Measurements from ENCODE around the gene SPRR3. TPM values are rescaled to one million over a fixed set of nuclear protein-coding genes. Genes with fewer than 3 reads are reported as not detected.

Gene SPRR3
- total and polyA plus RNA-seq, 2 experiments from 2014 or later = not detected

GRCh38 chr1:152980676-152981075 is 20.9 kb upstream of the SPRR3 start (continued):
- TF ChIP-seq, protein P1, sequence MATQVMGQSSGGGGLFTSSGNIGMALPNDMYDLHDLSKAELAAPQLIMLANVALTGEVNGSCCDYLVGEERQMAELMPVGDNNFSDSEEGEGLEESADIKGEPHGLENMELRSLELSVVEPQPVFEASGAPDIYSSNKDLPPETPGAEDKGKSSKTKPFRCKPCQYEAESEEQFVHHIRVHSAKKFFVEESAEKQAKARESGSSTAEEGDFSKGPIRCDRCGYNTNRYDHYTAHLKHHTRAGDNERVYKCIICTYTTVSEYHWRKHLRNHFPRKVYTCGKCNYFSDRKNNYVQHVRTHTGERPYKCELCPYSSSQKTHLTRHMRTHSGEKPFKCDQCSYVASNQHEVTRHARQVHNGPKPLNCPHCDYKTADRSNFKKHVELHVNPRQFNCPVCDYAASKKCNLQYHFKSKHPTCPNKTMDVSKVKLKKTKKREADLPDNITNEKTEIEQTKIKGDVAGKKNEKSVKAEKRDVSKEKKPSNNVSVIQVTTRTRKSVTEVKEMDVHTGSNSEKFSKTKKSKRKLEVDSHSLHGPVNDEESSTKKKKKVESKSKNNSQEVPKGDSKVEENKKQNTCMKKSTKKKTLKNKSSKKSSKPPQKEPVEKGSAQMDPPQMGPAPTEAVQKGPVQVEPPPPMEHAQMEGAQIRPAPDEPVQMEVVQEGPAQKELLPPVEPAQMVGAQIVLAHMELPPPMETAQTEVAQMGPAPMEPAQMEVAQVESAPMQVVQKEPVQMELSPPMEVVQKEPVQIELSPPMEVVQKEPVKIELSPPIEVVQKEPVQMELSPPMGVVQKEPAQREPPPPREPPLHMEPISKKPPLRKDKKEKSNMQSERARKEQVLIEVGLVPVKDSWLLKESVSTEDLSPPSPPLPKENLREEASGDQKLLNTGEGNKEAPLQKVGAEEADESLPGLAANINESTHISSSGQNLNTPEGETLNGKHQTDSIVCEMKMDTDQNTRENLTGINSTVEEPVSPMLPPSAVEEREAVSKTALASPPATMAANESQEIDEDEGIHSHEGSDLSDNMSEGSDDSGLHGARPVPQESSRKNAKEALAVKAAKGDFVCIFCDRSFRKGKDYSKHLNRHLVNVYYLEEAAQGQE (IDR thresholded peaks at IDR 0.05; ENCODE audit: unreplicated experiment) = no peak
- no peak for TF ChIP-seq ZNF331 (CRISPR knock-in tag; IDR thresholded peaks at IDR 0.05; ENCODE audit: low read depth)
- TF ChIP-seq NANOG (IDR thresholded peaks at IDR 0.05; ENCODE audit: borderline replicate concordance) = no peak

- no peaks in the 10 kb centered on the region for H3K79me2 ChIP-seq (replicated peaks; ENCODE audit: insufficient read depth)
- Mint-ChIP-seq H3K27ac (no peak overlapping the region), H3K4me1 (peaks cover 4% of the 10 kb centered on the region; the same call in 2 of the 3 replicates), H3K9me3 (no peaks in the 10 kb centered on the region; the same call in 2 of the 3 replicates), H3K4me3 (no peak overlapping the region), H3K36me3 (ENCODE audit: low read depth) (no peaks in the 10 kb centered on the region), H3K27me3 (ENCODE audit: insufficient read depth, low read depth, poor library complexity) (peaks cover 13% of the 10 kb centered on the region)
- no peaks in the 10 kb centered on the region for H3K4me1 ChIP-seq (ENCODE audit: insufficient read depth)
- H3F3A ChIP-seq (replicated peaks; ENCODE audit: low read depth) = no peaks in the 10 kb centered on the region
- no peak for TF ChIP-seq ZNF114 (CRISPR knock-in tag; IDR thresholded peaks at IDR 0.05)
- no peak for TF ChIP-seq ZNF331 (CRISPR knock-in tag; IDR thresholded peaks at IDR 0.05; ENCODE audit: low read depth)
- no peak for TF ChIP-seq EZH2phosphoT487 (IDR thresholded peaks at IDR 0.05; ENCODE audit: unreplicated experiment)
- TF ChIP-seq, protein P2, sequence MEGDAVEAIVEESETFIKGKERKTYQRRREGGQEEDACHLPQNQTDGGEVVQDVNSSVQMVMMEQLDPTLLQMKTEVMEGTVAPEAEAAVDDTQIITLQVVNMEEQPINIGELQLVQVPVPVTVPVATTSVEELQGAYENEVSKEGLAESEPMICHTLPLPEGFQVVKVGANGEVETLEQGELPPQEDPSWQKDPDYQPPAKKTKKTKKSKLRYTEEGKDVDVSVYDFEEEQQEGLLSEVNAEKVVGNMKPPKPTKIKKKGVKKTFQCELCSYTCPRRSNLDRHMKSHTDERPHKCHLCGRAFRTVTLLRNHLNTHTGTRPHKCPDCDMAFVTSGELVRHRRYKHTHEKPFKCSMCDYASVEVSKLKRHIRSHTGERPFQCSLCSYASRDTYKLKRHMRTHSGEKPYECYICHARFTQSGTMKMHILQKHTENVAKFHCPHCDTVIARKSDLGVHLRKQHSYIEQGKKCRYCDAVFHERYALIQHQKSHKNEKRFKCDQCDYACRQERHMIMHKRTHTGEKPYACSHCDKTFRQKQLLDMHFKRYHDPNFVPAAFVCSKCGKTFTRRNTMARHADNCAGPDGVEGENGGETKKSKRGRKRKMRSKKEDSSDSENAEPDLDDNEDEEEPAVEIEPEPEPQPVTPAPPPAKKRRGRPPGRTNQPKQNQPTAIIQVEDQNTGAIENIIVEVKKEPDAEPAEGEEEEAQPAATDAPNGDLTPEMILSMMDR (conservative IDR thresholded peaks at IDR 0.05; ENCODE audit: low read depth in 2 of 2) = no peak
- TF ChIP-seq NANOG (IDR thresholded peaks at IDR 0.05; ENCODE audit: borderline replicate concordance) = no peak
- TF ChIP-seq STAT1 (IDR thresholded peaks at IDR 0.05; ENCODE audit: unreplicated experiment) = no peak
- TF ChIP-seq JUNB (IDR thresholded peaks at IDR 0.05; ENCODE audit: unreplicated experiment) = no peak
- no peak for TF ChIP-seq POLR2AphosphoS5 (IDR thresholded peaks at IDR 0.05; ENCODE audit: low read depth)
- no peak overlapping the region for H3K27ac ChIP-seq (ENCODE audit: low read depth)
- no peak overlapping the region for H3K4me2 ChIP-seq
- peaks cover 4% of the 10 kb centered on the region; the same call in 1 of the 2 replicates for H3K9me2 ChIP-seq (ENCODE audit: insufficient read depth)
- no peak overlapping the region for H3K4me3 ChIP-seq
- no peaks in the 10 kb centered on the region for H3K36me3 ChIP-seq (ENCODE audit: insufficient read depth)
- no peaks in the 10 kb centered on the region for H4K20me1 ChIP-seq (replicated peaks; ENCODE audit: insufficient read depth)
- ATAC-seq = no peak
- H3K27me3 ChIP-seq (ENCODE audit: insufficient read depth) = no peaks in the 10 kb centered on the region
- H2AFZ ChIP-seq = no peak overlapping the region
- DNase-seq (ENCODE audit: low spot score) = no peak
Observed at GRCh38 chr1:152981146-152981871, 20.2 kb upstream of the SPRR3 start.
